ENCODE results near the gene RERG. TPM values are rescaled to one million over a fixed set of nuclear protein-coding genes. Genes with fewer than 3 reads are reported as not detected.

RERG gene
- total RNA-seq, 1 experiment from 2014 or later: not detected

DNA sequence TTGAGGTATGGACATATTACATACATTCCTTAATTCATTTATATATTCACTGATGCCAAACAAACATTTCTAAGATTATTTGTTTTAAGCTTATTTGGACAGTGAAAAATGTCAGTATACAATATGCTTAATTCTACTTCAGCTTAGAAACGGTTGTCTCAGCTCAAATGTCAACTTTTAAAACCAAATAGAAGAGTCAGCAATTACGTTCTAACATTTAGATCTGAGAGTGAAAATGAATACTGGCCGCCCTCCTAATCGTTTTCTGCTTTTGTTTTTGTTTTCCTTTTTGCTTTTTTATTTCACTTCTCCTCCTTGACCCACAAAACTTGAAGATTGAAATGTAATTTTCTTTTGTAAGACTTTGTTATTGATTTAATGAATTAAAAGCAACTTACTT, 19.7 kb upstream of the RERG start:
- Histone ChIP-seq H3K4me3 (ENCODE audit: low read depth in 2 of 2, low read length in 2 of 2) (no peak overlapping the region), H3K27me3 (ENCODE audit: control insufficient read depth, insufficient read depth, low read length) (no peaks in the 10 kb centered on the region), H3K27ac (ENCODE audit: low read length) (no peak overlapping the region), H3K36me3 (ENCODE audit: control insufficient read depth, insufficient read depth, low read length) (no peaks in the 10 kb centered on the region), H3K4me1 (ENCODE audit: control insufficient read depth, insufficient read depth, low read length) (no peaks in the 10 kb centered on the region), H3K9me3 (ENCODE audit: control insufficient read depth, insufficient read depth, low read depth, low read length) (no peaks in the 10 kb centered on the region)
- BruUV-seq (replicated peaks): no TSS peak
- ChIA-PET POLR2A (no interaction called here), CTCF (no interaction called here)
- intact Hi-C loops (cut with micrococcal nuclease; ENCODE audit: unreplicated experiment) (no loop called here), in situ Hi-C loops (cut with HindIII; ENCODE audit: low pct_unique_long_range_greater_than_20kb, low sequenced_read_pairs) (no loop called here)
- DNase-seq (ENCODE audit: low read depth, low spot score) (no peak), ATAC-seq (no peak)
- no peak for TF ChIP-seq POLR2AphosphoS5 (IDR thresholded peaks at IDR 0.05; ENCODE audit: low read depth, low read length)
- TF ChIP-seq, protein P1, sequence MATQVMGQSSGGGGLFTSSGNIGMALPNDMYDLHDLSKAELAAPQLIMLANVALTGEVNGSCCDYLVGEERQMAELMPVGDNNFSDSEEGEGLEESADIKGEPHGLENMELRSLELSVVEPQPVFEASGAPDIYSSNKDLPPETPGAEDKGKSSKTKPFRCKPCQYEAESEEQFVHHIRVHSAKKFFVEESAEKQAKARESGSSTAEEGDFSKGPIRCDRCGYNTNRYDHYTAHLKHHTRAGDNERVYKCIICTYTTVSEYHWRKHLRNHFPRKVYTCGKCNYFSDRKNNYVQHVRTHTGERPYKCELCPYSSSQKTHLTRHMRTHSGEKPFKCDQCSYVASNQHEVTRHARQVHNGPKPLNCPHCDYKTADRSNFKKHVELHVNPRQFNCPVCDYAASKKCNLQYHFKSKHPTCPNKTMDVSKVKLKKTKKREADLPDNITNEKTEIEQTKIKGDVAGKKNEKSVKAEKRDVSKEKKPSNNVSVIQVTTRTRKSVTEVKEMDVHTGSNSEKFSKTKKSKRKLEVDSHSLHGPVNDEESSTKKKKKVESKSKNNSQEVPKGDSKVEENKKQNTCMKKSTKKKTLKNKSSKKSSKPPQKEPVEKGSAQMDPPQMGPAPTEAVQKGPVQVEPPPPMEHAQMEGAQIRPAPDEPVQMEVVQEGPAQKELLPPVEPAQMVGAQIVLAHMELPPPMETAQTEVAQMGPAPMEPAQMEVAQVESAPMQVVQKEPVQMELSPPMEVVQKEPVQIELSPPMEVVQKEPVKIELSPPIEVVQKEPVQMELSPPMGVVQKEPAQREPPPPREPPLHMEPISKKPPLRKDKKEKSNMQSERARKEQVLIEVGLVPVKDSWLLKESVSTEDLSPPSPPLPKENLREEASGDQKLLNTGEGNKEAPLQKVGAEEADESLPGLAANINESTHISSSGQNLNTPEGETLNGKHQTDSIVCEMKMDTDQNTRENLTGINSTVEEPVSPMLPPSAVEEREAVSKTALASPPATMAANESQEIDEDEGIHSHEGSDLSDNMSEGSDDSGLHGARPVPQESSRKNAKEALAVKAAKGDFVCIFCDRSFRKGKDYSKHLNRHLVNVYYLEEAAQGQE (IDR thresholded peaks at IDR 0.05; ENCODE audit: insufficient read depth in 1 of 2, low read depth in 2 of 2, low read length in 1 of 2): no peak
- no peak for TF ChIP-seq SIN3A (IDR thresholded peaks at IDR 0.05; ENCODE audit: borderline replicate concordance, insufficient read depth, low read depth, low read length)
- no peak for TF ChIP-seq TCF7L2 (IDR thresholded peaks at IDR 0.05; ENCODE audit: low read depth, low read length)
- TF ChIP-seq, protein P2, sequence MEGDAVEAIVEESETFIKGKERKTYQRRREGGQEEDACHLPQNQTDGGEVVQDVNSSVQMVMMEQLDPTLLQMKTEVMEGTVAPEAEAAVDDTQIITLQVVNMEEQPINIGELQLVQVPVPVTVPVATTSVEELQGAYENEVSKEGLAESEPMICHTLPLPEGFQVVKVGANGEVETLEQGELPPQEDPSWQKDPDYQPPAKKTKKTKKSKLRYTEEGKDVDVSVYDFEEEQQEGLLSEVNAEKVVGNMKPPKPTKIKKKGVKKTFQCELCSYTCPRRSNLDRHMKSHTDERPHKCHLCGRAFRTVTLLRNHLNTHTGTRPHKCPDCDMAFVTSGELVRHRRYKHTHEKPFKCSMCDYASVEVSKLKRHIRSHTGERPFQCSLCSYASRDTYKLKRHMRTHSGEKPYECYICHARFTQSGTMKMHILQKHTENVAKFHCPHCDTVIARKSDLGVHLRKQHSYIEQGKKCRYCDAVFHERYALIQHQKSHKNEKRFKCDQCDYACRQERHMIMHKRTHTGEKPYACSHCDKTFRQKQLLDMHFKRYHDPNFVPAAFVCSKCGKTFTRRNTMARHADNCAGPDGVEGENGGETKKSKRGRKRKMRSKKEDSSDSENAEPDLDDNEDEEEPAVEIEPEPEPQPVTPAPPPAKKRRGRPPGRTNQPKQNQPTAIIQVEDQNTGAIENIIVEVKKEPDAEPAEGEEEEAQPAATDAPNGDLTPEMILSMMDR (IDR thresholded peaks at IDR 0.05): no peak

DNA sequence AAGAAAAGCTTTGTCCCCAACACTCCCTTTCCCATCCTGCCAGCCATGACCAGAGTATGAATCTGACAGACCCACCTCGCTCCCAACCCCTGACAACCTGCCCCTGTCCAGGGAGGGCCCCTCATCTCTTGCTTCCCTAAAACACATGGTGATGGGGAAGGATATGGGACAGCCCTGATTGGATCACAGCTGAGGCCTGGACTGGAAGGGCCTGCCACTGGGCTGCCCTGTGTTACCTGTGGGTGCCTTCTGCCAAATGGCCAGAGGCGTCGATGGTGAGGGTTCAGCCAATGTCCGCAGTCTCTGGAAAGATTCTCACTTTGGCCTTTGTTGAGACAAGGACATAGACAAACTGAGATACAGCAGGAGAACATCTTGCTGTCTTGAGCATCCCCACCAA, 13.3 kb upstream of the RERG start:
- no peak for TF ChIP-seq TCF7L2 (IDR thresholded peaks at IDR 0.05; ENCODE audit: low read depth, low read length)
- no peak overlapping the region for H3K4me3 ChIP-seq (ENCODE audit: low read depth in 2 of 2, low read length in 2 of 2)
- BruUV-seq (replicated peaks): no TSS peak
- H3K9me3 ChIP-seq (ENCODE audit: control insufficient read depth, insufficient read depth, low read depth, low read length): no peaks in the 10 kb centered on the region
- ChIA-PET POLR2A (no interaction called here), CTCF (no interaction called here)
- intact Hi-C loops (cut with micrococcal nuclease; ENCODE audit: unreplicated experiment) (no loop called here), in situ Hi-C loops (cut with HindIII; ENCODE audit: low pct_unique_long_range_greater_than_20kb, low sequenced_read_pairs) (no loop called here)
- no peak overlapping the region for H3K27ac ChIP-seq (ENCODE audit: low read length)
- no peaks in the 10 kb centered on the region for H3K27me3 ChIP-seq (ENCODE audit: control insufficient read depth, insufficient read depth, low read length)
- ATAC-seq (no peak), DNase-seq (ENCODE audit: low read depth, low spot score) (no peak)
- H3K4me1 ChIP-seq (ENCODE audit: control insufficient read depth, insufficient read depth, low read length): no peaks in the 10 kb centered on the region
- H3K36me3 ChIP-seq (ENCODE audit: control insufficient read depth, insufficient read depth, low read length): no peaks in the 10 kb centered on the region

DNA sequence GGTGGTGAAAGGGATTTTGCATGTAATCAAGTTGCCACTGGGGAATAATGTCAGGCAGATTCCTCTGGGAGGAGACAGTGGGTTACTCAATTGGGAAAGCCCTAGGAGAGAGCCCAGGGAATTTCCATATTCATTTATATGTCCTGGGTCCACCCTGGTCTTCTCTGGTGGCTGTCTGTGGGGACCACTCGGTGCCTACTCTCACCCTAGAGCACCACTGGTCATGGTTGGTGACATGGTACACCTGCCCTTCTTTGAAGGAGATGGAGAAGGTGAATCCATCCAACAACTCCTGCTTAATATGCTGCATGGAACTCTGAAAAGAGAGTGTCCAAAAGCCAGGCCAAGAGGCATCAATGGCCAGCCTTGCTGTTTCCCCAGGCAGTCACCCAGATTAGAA, 12.8 kb upstream of the RERG start:
- in situ Hi-C loops (cut with HindIII; ENCODE audit: low pct_unique_long_range_greater_than_20kb, low sequenced_read_pairs) (no loop called here), intact Hi-C loops (cut with micrococcal nuclease; ENCODE audit: unreplicated experiment) (no loop called here)
- no TSS peak for BruUV-seq (replicated peaks)
- ChIA-PET POLR2A (no interaction called here), CTCF (no interaction called here)
- DNase-seq (ENCODE audit: low read depth, low spot score): no peak
- no peak overlapping the region for H3K27ac ChIP-seq (ENCODE audit: low read length)
- H3K4me3 ChIP-seq (ENCODE audit: low read depth in 2 of 2, low read length in 2 of 2): no peak overlapping the region
- H3K27me3 ChIP-seq (ENCODE audit: control insufficient read depth, insufficient read depth, low read length): no peaks in the 10 kb centered on the region
- no peaks in the 10 kb centered on the region for H3K4me1 ChIP-seq (ENCODE audit: control insufficient read depth, insufficient read depth, low read length)
- H3K9me3 ChIP-seq (ENCODE audit: control insufficient read depth, insufficient read depth, low read depth, low read length): no peaks in the 10 kb centered on the region
- ATAC-seq: no peak
- no peaks in the 10 kb centered on the region for H3K36me3 ChIP-seq (ENCODE audit: control insufficient read depth, insufficient read depth, low read length)
- TF ChIP-seq, protein P2 (IDR thresholded peaks at IDR 0.05): no peak
- no peak for TF ChIP-seq TCF7L2 (IDR thresholded peaks at IDR 0.05; ENCODE audit: low read depth, low read length)
- TF ChIP-seq, protein P1 (IDR thresholded peaks at IDR 0.05; ENCODE audit: insufficient read depth in 1 of 2, low read depth in 2 of 2, low read length in 1 of 2): no peak
- no peak for TF ChIP-seq POLR2AphosphoS5 (IDR thresholded peaks at IDR 0.05; ENCODE audit: low read depth, low read length)
- no peak for TF ChIP-seq SIN3A (IDR thresholded peaks at IDR 0.05; ENCODE audit: borderline replicate concordance, insufficient read depth, low read depth, low read length)

Data from Panc1 (cell line).